ENCODE results near the gene SCAPER. TPM values are rescaled to one million over a fixed set of nuclear protein-coding genes. Genes with fewer than 3 reads are reported as not detected.

The SCAPER gene
- total RNA-seq, 1 experiment from 2014 or later: 14.7 TPM

DNA sequence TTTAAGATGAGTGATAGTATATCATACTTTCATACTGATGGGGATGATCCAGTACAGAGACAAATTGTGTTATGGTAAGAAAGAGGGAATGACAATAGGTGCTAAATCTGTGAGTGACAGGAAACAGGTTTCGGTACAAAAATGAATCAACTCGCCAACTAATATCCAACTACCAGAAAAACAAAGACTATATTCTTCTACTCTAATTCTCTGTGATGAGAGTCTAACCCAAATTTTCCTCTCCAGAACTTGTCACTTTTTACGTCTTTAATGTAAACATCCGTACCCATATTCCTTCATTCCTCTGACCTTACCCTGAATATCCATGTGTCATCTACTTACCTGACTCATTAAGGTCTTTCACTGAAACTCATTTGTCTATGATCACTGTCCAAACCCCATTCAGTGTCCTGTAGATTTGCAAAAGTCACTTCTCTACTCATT lies 39.6 kb downstream of the SCAPER start:
- no peaks in the 10 kb centered on the region for H3K4me1 ChIP-seq (ENCODE audit: control insufficient read depth in 1 of 2, insufficient read depth in 2 of 2, low read length in 2 of 2)
- H3K9me3 ChIP-seq (ENCODE audit: control insufficient read depth in 1 of 2, insufficient read depth in 1 of 2, low read depth in 1 of 2, low read length in 2 of 2): no peaks in the 10 kb centered on the region
- DNase-seq (ENCODE audit: low read depth, low spot score) (no peak), ATAC-seq (no peak)
- intact Hi-C loops (cut with micrococcal nuclease): no loop called here
- POLR2A ChIA-PET: interaction anchor here (0.5 kb wide), 1 partner anchor 520 kb away, joined by 3 read pairs; no protein-coding TSS in a partner anchor
- H3K9me2 ChIP-seq (ENCODE audit: insufficient read depth): no peaks in the 10 kb centered on the region
- no peak overlapping the region for H3K27ac ChIP-seq (ENCODE audit: low read depth, low read length)
- CTCF ChIA-PET: interaction anchor here (0.6 to 1.9 kb wide), 4 partner anchors 9 to 715 kb away, joined by 3 to 12 read pairs (median 6); no protein-coding TSS in a partner anchor
- no peaks in the 10 kb centered on the region for H3K27me3 ChIP-seq (ENCODE audit: insufficient read depth, low read length)
- no peak overlapping the region for H2AFZ ChIP-seq (ENCODE audit: low read depth, low read length, poor library complexity, severe bottlenecking)
- no peak overlapping the region for H3K4me3 ChIP-seq (replicated peaks in 1 of 2; ENCODE audit: low read depth in 1 of 2, low read length in 2 of 2)
- RAD21 ChIA-PET (ENCODE audit: low non-redundant PET in 1 of 2, low total read pairs in 2 of 2, uncharacterized antibody in 2 of 2, unreplicated experiment in 2 of 2): no interaction called here
- no peaks in the 10 kb centered on the region for H4K20me1 ChIP-seq (ENCODE audit: insufficient read depth)
- no peaks in the 10 kb centered on the region for H3K79me2 ChIP-seq (ENCODE audit: insufficient read depth, low read length)
- no peak overlapping the region for H3K4me2 ChIP-seq (ENCODE audit: low read length)
- H3K36me3 ChIP-seq (ENCODE audit: control insufficient read depth in 1 of 2, insufficient read depth in 2 of 2, low read length in 2 of 2): no peaks in the 10 kb centered on the region
- BruUV-seq (replicated peaks): no TSS peak
- H3K9ac ChIP-seq (ENCODE audit: low read length): no peak overlapping the region
- TF ChIP-seq CEBPB (IDR thresholded peaks at IDR 0.05; ENCODE audit: low read depth) (no peak), POLR2AphosphoS5 (IDR thresholded peaks at IDR 0.05; ENCODE audit: low read depth, low read length) (no peak), YY1 (IDR thresholded peaks at IDR 0.05; ENCODE audit: extremely low read depth, insufficient replicate concordance, low read depth, low read length) (no peak), ATF3 (IDR thresholded peaks at IDR 0.05) (no peak), ZFX (IDR thresholded peaks at IDR 0.05) (no peak)

- H3K4me2 ChIP-seq (ENCODE audit: low read length): no peak overlapping the region
- no peak overlapping the region for H2AFZ ChIP-seq (ENCODE audit: low read depth, low read length, poor library complexity, severe bottlenecking)
- no peak overlapping the region for H3K9ac ChIP-seq (ENCODE audit: low read length)
- RAD21 ChIA-PET (ENCODE audit: low non-redundant PET in 1 of 2, low total read pairs in 2 of 2, uncharacterized antibody in 2 of 2, unreplicated experiment in 2 of 2): no interaction called here
- CTCF ChIA-PET: no interaction called here
- H3K27ac ChIP-seq (ENCODE audit: low read depth, low read length): no peak overlapping the region
- H3K9me3 ChIP-seq (ENCODE audit: control insufficient read depth in 1 of 2, insufficient read depth in 1 of 2, low read depth in 1 of 2, low read length in 2 of 2): no peaks in the 10 kb centered on the region
- no peak for TF ChIP-seq EZH2 (IDR thresholded peaks at IDR 0.05)
- TF ChIP-seq CEBPB (IDR thresholded peaks at IDR 0.05; ENCODE audit: low read depth): no peak
- no peak for TF ChIP-seq YY1 (IDR thresholded peaks at IDR 0.05; ENCODE audit: extremely low read depth, insufficient replicate concordance, low read depth, low read length)
- intact Hi-C loops (cut with micrococcal nuclease): no loop called here
- ATAC-seq (no peak), DNase-seq (ENCODE audit: low read depth, low spot score) (no peak)
- H3K9me2 ChIP-seq (ENCODE audit: insufficient read depth): no peaks in the 10 kb centered on the region
- no peaks in the 10 kb centered on the region for H3K36me3 ChIP-seq (ENCODE audit: control insufficient read depth in 1 of 2, insufficient read depth in 2 of 2, low read length in 2 of 2)
- H3K27me3 ChIP-seq (ENCODE audit: insufficient read depth, low read length): no peaks in the 10 kb centered on the region
- no TSS peak for BruUV-seq (replicated peaks)
- POLR2A ChIA-PET: no interaction called here
- H3K4me1 ChIP-seq (ENCODE audit: control insufficient read depth in 1 of 2, insufficient read depth in 2 of 2, low read length in 2 of 2): no peaks in the 10 kb centered on the region
- H3K4me3 ChIP-seq (replicated peaks in 1 of 2; ENCODE audit: low read depth in 1 of 2, low read length in 2 of 2): no peak overlapping the region
- no peaks in the 10 kb centered on the region for H3K79me2 ChIP-seq (ENCODE audit: insufficient read depth, low read length)
- no peaks in the 10 kb centered on the region for H4K20me1 ChIP-seq (ENCODE audit: insufficient read depth)
These were observed 40.6 kb downstream of the SCAPER start for GRCh38 chr15:76864586-76864985.

Data from HCT116 (cell line).